ENCODE results near the gene TAS2R50.

DNA sequence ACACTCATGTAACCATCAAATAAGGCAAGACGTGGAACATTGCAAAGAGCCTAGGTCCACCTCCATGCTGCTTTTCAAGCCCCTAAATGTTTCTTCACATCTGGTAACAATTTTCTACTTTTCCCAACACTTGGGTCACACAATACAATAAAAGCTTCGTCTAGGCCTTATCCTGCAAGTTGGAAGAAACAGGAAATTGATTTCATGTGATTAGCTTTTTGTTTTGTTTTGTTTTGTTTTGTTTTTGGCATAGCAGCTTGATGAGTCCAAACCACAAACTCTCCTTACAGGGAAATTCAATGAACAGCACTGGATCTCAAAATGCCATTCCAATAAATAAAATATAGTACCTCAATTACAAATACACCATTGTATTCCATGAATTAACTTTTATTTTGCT, 19.3 kb downstream of the TAS2R50 start:
- TF ChIP-seq, protein P1, sequence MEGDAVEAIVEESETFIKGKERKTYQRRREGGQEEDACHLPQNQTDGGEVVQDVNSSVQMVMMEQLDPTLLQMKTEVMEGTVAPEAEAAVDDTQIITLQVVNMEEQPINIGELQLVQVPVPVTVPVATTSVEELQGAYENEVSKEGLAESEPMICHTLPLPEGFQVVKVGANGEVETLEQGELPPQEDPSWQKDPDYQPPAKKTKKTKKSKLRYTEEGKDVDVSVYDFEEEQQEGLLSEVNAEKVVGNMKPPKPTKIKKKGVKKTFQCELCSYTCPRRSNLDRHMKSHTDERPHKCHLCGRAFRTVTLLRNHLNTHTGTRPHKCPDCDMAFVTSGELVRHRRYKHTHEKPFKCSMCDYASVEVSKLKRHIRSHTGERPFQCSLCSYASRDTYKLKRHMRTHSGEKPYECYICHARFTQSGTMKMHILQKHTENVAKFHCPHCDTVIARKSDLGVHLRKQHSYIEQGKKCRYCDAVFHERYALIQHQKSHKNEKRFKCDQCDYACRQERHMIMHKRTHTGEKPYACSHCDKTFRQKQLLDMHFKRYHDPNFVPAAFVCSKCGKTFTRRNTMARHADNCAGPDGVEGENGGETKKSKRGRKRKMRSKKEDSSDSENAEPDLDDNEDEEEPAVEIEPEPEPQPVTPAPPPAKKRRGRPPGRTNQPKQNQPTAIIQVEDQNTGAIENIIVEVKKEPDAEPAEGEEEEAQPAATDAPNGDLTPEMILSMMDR (IDR thresholded peaks at IDR 0.05; ENCODE audit: low read depth, low read length, poor library complexity, severe bottlenecking), result no peak
- no peak for TF ChIP-seq EZH2phosphoT487 (IDR thresholded peaks at IDR 0.05; ENCODE audit: borderline replicate concordance, low read length)

Data from DOHH2 (cell line).